ENCODE data around the gene SMIM44.

GRCh38 chr19:3499738-3500428 lies 16.6 kb upstream of the SMIM44 start:
- TF ChIP-seq, protein P1, sequence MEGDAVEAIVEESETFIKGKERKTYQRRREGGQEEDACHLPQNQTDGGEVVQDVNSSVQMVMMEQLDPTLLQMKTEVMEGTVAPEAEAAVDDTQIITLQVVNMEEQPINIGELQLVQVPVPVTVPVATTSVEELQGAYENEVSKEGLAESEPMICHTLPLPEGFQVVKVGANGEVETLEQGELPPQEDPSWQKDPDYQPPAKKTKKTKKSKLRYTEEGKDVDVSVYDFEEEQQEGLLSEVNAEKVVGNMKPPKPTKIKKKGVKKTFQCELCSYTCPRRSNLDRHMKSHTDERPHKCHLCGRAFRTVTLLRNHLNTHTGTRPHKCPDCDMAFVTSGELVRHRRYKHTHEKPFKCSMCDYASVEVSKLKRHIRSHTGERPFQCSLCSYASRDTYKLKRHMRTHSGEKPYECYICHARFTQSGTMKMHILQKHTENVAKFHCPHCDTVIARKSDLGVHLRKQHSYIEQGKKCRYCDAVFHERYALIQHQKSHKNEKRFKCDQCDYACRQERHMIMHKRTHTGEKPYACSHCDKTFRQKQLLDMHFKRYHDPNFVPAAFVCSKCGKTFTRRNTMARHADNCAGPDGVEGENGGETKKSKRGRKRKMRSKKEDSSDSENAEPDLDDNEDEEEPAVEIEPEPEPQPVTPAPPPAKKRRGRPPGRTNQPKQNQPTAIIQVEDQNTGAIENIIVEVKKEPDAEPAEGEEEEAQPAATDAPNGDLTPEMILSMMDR (IDR thresholded peaks at IDR 0.05) = no peak
- no peak for TF ChIP-seq POLR2A (IDR thresholded peaks at IDR 0.05)

All from thyroid gland (tissue), 4 donors.